ENCODE measurements around the gene BFAR. TPM values are rescaled to one million over a fixed set of nuclear protein-coding genes. Genes with fewer than 3 reads are reported as not detected.
"Not testable (repeated sequence)": the region's sequence is repeated elsewhere in the genome, so short reads cannot be mapped to it uniquely, and the experiment has no call there.

Gene BFAR
- total RNA-seq, 4 donors from 2014 or later: 53.4 to 65.1 (median 60.5) TPM

DNA sequence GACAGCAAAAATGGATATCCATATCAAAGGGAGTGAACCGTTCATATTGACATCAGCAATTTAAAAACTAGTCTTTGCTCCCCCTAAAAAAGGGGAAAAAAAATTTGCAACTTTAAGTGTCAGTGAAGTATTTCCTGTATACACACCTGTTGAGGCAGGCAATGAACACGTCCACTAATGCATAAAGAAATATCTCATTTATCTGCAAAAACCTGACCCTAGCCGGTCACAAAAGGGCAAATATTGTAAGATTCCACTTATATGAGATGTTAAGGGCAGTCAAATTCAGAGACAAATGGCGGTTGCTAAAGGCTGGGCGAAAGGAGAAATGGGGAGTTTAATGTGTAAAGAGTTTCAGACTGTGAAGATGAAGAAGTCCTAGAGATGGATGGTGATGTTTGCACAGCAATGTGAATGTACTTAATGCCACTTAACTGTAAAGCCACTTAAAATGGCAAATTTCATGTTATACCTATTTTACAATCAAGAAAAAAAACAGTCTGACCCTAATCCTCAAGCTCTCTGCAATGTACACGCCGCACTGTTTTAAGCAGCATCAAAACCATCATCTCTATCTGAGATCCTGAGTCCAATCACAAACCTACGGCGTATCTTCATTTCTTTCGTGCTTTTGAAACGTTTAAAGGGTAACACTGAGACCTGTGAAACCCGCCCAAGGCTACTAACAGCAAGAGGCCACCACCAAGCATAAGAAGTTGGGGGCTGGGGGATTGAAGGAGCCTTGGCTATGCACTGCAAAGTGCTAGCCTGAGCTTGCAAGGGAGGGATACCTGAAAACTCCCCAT lies 3.7 kb upstream of the BFAR start:
- Histone ChIP-seq H3K27ac (peak overlapping the region; percentile 76 to 95 (median 92)), H3K4me3 (peak overlapping the region; percentile 57 to 90), H3K9me3 (no peaks in the 10 kb centered on the region), H3K27me3 (no peaks in the 10 kb centered on the region), H3K4me1 (peaks cover 0 to 52% (median 10%) of the 10 kb centered on the region in 3 donors), H3K36me3 (peaks cover 0 to 42% of the 10 kb centered on the region in 2 donors)
- WGBS, 2 donors (ENCODE audit: low coverage in 1 of 2): 63 to 83% methylated on average over 6 to 12 of the region's 12 CpGs
- no peak for ATAC-seq
- TF ChIP-seq EP300 (IDR thresholded peaks at IDR 0.05): no peak
- no peak for TF ChIP-seq POLR2A (IDR thresholded peaks at IDR 0.05)
- TF ChIP-seq POLR2AphosphoS5 (IDR thresholded peaks at IDR 0.05): no peak
- TF ChIP-seq, protein P1, sequence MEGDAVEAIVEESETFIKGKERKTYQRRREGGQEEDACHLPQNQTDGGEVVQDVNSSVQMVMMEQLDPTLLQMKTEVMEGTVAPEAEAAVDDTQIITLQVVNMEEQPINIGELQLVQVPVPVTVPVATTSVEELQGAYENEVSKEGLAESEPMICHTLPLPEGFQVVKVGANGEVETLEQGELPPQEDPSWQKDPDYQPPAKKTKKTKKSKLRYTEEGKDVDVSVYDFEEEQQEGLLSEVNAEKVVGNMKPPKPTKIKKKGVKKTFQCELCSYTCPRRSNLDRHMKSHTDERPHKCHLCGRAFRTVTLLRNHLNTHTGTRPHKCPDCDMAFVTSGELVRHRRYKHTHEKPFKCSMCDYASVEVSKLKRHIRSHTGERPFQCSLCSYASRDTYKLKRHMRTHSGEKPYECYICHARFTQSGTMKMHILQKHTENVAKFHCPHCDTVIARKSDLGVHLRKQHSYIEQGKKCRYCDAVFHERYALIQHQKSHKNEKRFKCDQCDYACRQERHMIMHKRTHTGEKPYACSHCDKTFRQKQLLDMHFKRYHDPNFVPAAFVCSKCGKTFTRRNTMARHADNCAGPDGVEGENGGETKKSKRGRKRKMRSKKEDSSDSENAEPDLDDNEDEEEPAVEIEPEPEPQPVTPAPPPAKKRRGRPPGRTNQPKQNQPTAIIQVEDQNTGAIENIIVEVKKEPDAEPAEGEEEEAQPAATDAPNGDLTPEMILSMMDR (IDR thresholded peaks at IDR 0.05): no peak

DNA sequence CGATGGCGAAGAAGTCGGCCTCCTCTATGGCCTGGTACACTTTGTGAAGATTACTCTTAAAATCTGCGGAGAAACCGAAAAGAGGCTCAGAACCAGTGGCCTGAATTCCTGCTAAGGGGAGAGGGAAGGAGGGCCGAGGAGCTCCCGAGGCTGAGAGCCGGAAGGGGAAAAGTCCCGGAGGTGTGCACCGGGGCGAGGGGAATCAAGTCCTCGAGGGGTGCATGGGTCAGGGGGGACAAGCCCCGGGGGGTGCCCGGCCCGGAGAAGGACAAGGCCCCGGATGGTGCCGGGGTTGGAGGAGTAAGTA lies 3.2 kb upstream of the BFAR start:
- H3K4me1 ChIP-seq: peaks cover 0 to 58% (median 13%) of the 10 kb centered on the region in 3 donors
- H3K27me3 ChIP-seq: no peaks in the 10 kb centered on the region
- TF ChIP-seq POLR2A (IDR thresholded peaks at IDR 0.05) (no peak), EP300 (IDR thresholded peaks at IDR 0.05) (no peak), POLR2AphosphoS5 (IDR thresholded peaks at IDR 0.05) (no peak)
- TF ChIP-seq, protein P1 (IDR thresholded peaks at IDR 0.05): no peak
- peak overlapping the region; percentile 57 to 90 for H3K4me3 ChIP-seq
- peak overlapping the region; percentile 76 to 95 (median 92) for H3K27ac ChIP-seq
- ATAC-seq: no peak
- H3K9me3 ChIP-seq: no peaks in the 10 kb centered on the region
- peaks cover 0 to 36% of the 10 kb centered on the region in 2 donors for H3K36me3 ChIP-seq
- WGBS, 2 donors (ENCODE audit: low coverage in 1 of 2): 2 to 3% methylated on average over 14 to 16 of the region's 17 CpGs

DNA sequence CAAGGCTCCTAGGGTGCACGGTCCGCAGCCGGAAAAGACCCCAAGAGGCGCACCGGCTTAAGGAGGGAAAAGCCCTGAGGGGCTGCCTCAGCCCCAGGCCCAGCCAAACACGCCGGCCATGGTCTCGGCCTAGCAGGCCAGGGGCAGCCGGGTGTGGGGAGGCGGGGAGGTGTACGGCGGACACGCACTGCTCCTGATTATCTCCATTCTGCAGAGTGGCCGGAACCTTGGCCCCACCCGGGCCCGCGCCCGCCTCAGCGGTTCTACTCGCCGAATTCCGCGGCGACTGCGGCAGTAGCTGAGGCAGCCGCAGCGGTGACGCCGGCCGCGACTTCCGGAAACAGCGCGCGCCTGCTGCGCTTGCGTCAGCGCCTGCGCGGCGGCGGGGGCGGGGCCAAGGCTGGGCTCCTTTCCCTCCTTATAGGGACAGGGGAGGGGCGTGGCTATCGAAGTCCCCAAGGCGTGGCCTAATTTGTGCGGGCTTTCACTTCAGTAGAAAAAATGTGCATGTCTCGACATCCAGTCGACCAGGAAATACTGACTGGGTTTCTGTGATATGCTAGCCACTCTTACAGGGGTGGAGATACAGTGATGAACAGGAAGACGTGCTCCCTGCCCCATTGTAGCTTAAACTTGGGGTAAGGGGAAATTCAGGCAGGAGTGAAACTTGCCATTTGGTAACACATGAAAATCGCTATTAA lies 2.7 kb upstream of the BFAR start, which contains the start of gene PARN:
PARN (minus strand) TSS at position 342 of the 701 bp plus-strand sequence; CDS start at position 207, 135 bp downstream.
- peak; percentile 80 for ATAC-seq
- peak within 1 kb of the TSS; percentile 76 to 95 (median 92) for H3K27ac ChIP-seq
- no peaks in the 10 kb centered on the region for H3K9me3 ChIP-seq
- peak within 1 kb of the TSS; percentile 57 to 90 for H3K4me3 ChIP-seq
- peaks cover 0 to 63% (median 18%) of the 10 kb centered on the region in 3 donors for H3K4me1 ChIP-seq
- TF ChIP-seq POLR2AphosphoS5 (IDR thresholded peaks at IDR 0.05) (peak; percentile 97), EP300 (IDR thresholded peaks at IDR 0.05) (no peak), POLR2A (IDR thresholded peaks at IDR 0.05) (peak; percentile 95 to 97)
- TF ChIP-seq, protein P1 (IDR thresholded peaks at IDR 0.05): peak in 1 of 4 experiments; percentile 3
- H3K27me3 ChIP-seq: no peaks in the 10 kb centered on the region
- 7 to 13% methylated on average over 3 to 7 of the region's 51 CpGs for WGBS, 2 donors (ENCODE audit: low coverage in 1 of 2)
- H3K36me3 ChIP-seq: peaks cover 0 to 31% of the 10 kb centered on the region in 2 donors

DNA sequence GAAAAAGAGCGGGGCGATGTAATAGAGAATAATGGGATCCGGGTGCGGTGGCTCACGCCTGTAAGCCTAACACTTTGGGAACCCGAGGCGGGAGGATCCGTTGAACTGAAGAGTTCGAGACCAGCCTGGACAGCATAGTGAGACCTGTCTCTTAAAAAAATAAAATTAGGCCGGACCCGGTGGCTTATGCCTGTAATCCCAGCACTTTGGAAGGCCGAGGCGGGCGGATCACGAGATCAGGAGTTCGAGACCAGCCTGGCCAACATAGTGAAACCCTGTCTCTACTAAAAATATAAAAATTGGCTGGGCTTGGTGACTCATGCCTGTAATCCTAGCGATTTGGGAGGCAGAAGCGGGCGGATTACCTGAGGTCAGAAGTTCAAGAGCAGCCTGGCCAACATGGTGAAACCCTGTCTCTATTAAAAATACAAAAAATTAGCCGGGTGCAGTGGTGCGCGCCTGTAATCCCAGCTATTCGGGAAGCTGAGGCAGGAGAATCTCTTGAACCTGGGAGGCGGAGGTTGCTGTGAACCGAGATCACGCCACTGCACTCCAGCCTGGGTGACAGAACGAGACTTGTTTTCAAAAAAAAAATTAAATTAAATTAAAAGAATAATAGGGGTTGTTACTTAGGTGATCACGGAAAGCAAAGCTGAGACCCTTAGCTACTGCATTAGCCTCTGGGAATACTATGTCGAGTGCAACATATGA lies 2.0 kb upstream of the BFAR start:
- ATAC-seq, H3K27me3 ChIP-seq, H3K9me3 ChIP-seq: not testable (repeated sequence)
- H3K27ac ChIP-seq: peak overlapping the region; percentile 25 to 95 (median 92)
- 82% methylated on average over 2 to 26 of the region's 29 CpGs for WGBS, 2 donors (ENCODE audit: low coverage in 1 of 2)
- H3K4me3 ChIP-seq: peak overlapping the region; percentile 57 to 90
- peaks cover 0 to 70% (median 20%) of the 10 kb centered on the region in 3 donors for H3K4me1 ChIP-seq
- peaks cover 0 to 24% of the 10 kb centered on the region in 2 donors for H3K36me3 ChIP-seq

DNA sequence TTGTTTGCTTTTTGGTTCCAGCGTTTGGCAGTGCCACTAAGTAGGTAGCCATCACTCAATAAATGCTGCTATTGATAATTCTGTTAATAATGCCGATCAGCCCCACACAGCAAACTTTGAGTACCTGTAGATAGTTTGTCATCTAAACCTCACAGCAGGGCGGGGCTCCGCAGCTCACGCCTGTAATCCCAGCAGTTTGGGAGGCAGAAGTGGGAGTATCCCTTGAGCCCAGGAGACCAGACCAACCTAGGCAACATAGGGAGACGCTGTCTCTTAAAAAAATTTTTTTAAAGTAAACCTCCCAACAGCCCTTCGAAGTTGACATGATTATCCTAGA lies 1.6 kb downstream of the BFAR start:
- TF ChIP-seq POLR2AphosphoS5 (IDR thresholded peaks at IDR 0.05): no peak
- no peak for TF ChIP-seq EP300 (IDR thresholded peaks at IDR 0.05)
- TF ChIP-seq, protein P1 (IDR thresholded peaks at IDR 0.05): no peak
- TF ChIP-seq POLR2A (IDR thresholded peaks at IDR 0.05): no peak
- WGBS, 2 donors (ENCODE audit: low coverage in 1 of 2): 37 to 49% methylated on average over 3 to 5 of the region's 7 CpGs
- Histone ChIP-seq H3K4me3 (peak overlapping the region in 1 of 2 donors; percentile 93), H3K36me3 (peaks cover 0 to 17% of the 10 kb centered on the region in 2 donors), H3K9me3 (no peaks in the 10 kb centered on the region), H3K27me3 (no peaks in the 10 kb centered on the region), H3K27ac (peak overlapping the region in 2 of 4 donors; percentile 89 to 94), H3K4me1 (peaks cover 0 to 83% (median 13%) of the 10 kb centered on the region in 3 donors)
- ATAC-seq: no peak
